LNCaP clone FGC (cell line): Measurements from ENCODE around the gene SNX8.

ENCODE experiments used
- DNase-seq: peaks from one replicate; pipeline ENCODE4 v3.0.0-alpha.2; 2011; ENCODE audit warnings: low read depth
- H3K4me3 ChIP-seq: 2 replicates; pipeline ENCODE4 v1.5.1; 2011; ENCODE audit warnings: mild to moderate bottlenecking, low read depth, low read length, control low read depth
- TF ChIP-seq, protein P1 (sequence below): IDR thresholded peaks from 2 replicates; pipeline ENCODE4 v1.5.1; 2012; ENCODE audit warnings: mild to moderate bottlenecking; ENCODE audit not compliant: control insufficient read depth, insufficient read depth; ENCODE audit errors: extremely low read depth

Gene SNX8

GRCh38 chr7:2220506-2220905, 93.7 kb downstream of the SNX8 start:
- TF ChIP-seq, protein P1, sequence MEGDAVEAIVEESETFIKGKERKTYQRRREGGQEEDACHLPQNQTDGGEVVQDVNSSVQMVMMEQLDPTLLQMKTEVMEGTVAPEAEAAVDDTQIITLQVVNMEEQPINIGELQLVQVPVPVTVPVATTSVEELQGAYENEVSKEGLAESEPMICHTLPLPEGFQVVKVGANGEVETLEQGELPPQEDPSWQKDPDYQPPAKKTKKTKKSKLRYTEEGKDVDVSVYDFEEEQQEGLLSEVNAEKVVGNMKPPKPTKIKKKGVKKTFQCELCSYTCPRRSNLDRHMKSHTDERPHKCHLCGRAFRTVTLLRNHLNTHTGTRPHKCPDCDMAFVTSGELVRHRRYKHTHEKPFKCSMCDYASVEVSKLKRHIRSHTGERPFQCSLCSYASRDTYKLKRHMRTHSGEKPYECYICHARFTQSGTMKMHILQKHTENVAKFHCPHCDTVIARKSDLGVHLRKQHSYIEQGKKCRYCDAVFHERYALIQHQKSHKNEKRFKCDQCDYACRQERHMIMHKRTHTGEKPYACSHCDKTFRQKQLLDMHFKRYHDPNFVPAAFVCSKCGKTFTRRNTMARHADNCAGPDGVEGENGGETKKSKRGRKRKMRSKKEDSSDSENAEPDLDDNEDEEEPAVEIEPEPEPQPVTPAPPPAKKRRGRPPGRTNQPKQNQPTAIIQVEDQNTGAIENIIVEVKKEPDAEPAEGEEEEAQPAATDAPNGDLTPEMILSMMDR = no peak
- no peak for DNase-seq
- H3K4me3 ChIP-seq = no peak overlapping the region

DNA sequence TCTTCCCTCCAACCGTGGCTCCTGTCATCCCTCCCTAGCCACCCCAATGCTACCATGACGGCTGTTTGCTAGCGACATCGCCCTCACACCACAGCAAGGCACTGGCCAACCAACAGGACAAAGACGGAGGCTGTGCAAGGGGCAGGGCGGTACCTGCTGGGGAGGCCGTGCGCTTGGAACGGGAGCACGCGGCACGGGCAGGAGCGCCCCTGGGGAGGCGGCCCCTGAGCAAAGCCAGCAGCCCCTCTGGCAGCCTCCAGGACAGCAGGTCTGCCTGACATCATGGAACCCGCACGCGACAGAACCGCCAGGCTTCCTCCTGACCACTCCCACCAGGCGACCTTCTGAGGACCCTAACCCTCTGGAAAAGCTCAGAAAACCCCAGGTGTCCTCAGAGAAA, 94.2 kb downstream of the SNX8 start:
- no peak overlapping the region for H3K4me3 ChIP-seq
- TF ChIP-seq, protein P1 = no peak
- no peak for DNase-seq

DNA sequence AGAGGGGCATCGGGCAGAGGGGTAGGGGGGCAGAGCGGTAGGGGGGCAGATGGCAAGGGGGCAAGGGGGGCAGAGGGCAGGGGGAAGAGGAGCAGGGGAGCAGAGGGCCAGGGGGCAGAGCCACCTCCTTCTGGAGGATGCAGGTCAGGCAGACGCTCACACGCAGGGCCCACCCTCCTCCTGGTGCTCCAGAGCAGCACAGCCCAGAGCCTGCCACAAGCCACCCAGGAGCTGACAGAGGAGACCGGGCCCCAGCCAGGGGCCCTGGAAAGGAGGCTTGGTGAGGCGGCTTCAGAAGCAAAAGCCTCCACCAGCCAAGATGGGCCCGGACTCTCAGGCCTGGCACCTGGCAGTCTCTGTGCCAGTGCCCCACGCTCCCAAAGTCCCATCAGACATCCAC, 94.6 kb downstream of the SNX8 start:
- no peak for DNase-seq
- TF ChIP-seq, protein P1 = no peak
- no peak overlapping the region for H3K4me3 ChIP-seq

- DNase-seq = no peak
- TF ChIP-seq, protein P1 = no peak
These were observed 95.1 kb downstream of the SNX8 start for GRCh38 chr7:2219136-2219535.

DNA sequence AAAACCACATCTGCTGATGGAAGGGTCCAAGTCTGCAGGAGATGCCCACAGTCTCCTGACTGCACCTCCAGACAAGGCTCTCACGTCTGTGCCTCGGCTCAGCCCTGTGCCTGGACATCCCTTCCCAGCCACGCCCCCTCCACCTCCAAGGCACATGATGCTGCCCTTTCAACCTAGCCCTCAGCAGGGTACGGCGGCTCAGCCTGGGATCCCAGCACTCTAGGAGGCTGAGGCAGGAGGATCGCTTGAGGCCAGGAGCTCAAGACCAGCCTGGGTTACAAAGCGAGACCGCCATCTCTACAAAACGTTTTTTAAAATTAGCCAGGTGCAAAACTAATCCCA, 95.8 kb downstream of the SNX8 start:
- no peak for DNase-seq
- H3K4me3 ChIP-seq = no peak overlapping the region
- TF ChIP-seq, protein P1 = no peak

More at GRCh38 chr7:2219136-2219535, 95.1 kb downstream of the SNX8 start:
- no peak overlapping the region for H3K4me3 ChIP-seq

- H3K4me3 ChIP-seq = no peak overlapping the region
- no peak for DNase-seq
- TF ChIP-seq, protein P1 = no peak
These were observed 96.4 kb downstream of the SNX8 start for GRCh38 chr7:2217716-2218443.

- TF ChIP-seq, protein P1 = no peak
- no peak for DNase-seq
- H3K4me3 ChIP-seq = no peak overlapping the region
These were observed 97.0 kb downstream of the SNX8 start for GRCh38 chr7:2217206-2217605.
